NCI-H2171 (cell line): Measurements from ENCODE around the gene B4GALNT3.

Experiments
- DNase-seq: peaks from one replicate; lab custom pipeline; 2025; lab: John Stamatoyannopoulos, UW

The B4GALNT3 gene

DNA sequence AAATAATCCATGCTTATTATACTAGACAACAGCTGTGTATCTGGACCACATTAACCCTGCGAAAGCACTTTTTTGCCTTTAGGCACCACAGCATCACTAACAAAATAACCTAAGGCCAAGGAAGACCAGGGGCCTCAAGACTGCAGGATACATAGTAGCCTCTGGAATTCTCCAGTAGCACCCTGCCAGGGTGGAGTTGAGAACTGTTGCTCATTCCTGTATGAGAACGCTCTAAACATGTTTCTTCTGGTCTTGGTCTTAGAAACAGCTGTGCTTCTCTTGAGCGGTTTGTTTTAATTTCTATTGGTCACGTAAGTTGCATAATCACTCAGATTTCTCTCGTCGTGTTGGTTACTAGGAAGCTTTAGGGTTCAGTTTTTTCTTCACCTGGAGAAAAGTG is 7.9 kb downstream of the B4GALNT3 start:
- DNase-seq: no peak

DNA sequence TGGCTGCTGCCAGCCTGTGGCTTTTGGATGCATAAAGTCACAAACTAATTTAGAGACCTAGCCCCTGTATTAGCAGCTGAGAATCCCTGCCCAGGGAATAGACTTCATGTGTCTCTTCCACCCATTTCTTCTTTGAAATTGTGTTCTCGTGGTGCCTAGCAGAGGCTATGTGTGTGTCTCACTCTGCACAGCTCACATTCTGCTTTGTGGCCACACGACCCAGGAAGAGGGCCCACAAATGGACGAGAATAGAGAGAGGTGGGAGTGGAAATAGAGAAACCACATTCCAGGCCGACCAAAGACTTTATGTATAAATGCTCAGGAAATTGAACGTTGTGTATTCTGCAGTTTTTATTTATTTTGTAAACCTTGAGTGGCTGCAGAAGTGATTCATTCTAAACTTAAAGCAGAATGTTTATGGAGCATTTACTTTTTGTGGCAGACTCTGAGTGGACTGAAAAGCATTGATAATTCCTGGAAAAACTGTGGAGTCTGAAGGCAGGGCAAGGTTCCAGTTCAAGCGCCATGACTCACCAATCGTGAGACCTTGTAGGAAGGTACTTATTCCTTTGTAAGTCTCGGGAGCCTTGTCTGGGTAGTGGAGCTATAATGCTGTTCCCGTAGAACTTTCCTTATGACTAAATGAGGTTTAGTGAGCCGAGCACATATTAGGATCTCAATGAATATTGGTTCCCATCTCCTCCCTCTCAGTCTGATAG is 9.1 kb downstream of the B4GALNT3 start:
- no peak for DNase-seq

DNA sequence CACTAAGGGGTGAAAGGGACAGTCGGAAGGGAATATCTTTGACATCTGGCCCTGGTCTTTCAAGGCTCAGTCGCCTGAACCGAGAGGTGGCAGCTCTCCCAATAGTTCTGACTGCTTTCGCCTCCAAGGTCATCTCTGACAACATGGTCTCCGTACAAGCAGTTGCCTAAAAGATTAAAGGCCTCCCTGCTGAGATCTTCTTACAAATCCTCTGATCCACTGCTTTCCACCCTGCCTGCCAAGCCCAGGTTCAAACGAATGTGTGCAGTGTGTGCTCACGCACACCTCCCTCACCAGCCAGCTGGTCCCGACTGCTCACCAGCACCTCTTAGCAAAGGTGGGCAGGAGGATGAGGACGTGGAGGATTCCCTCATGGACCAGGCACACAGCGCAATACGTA is 10.4 kb downstream of the B4GALNT3 start:
- DNase-seq: no peak

DNA sequence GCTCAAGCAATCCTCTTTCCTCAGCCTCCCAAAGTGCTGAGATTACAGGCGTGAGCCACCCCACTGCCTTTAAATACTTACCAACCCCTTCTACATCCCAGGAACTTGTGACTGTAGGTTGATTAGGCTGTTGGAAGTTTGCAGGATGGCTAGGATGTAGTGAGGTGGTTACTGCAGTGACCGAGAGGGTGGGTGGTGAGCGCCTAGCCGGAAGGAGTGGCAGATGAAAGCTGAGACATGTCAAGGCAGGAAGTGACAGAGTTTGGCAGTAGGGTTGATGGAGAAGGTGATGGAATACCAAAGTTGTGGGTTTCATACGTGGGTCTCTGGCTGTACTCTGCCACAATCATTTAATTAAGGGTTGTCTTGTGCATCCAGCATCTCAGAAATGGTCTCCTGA is 13.5 kb downstream of the B4GALNT3 start:
- DNase-seq: no peak

- no peak for DNase-seq
Observed at GRCh38 chr12:473863-474577, 14.3 kb downstream of the B4GALNT3 start.

- no peak for DNase-seq
Observed at GRCh38 chr12:475286-475685, 15.5 kb downstream of the B4GALNT3 start.

DNA sequence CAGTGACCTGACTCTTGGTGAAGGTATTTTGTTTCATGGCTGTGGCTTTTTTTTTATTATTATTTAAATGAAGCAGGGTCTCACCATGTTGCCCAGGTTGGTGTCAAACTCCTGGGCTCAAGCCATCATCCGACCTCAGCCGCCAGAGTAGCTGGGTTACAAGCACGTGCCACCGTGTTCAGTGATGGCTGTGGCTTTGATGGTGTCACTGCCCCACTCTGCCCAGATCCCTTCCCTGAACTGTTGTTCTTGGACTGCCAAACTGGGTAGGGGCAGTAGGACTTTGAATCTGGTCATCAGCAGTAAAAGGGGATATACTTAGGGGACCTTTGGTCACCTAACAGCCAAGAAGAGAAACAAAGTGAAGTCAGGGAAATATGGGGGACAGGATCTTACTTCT is 19.4 kb downstream of the B4GALNT3 start:
- DNase-seq: no peak

- no peak for DNase-seq
Observed at GRCh38 chr12:480831-481816, 21.4 kb downstream of the B4GALNT3 start.

DNA sequence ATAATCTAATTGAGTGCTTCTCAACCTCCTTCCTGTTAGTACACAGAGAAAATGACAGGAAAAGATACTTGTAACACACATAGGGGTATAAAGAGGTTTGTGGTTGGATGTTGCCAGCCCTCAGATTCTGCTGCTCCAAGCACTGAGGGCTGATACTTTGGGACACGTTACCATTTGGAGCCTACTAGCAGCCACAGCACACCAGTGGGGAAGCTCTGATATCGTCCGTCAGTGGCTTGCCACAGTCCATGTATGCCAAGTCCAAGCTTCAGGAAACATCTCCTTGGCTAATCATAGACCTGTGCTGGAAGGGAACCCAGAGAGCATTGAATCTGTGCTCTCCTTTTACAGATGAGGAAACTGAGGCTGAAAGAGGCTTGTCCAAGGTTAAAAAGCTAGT is 22.3 kb downstream of the B4GALNT3 start:
- DNase-seq: no peak

GRCh38 chr12:484096-484495 is 24.4 kb downstream of the B4GALNT3 start:
- DNase-seq: no peak

GRCh38 chr12:490260-490659 is 30.5 kb downstream of the B4GALNT3 start:
- no peak for DNase-seq

DNA sequence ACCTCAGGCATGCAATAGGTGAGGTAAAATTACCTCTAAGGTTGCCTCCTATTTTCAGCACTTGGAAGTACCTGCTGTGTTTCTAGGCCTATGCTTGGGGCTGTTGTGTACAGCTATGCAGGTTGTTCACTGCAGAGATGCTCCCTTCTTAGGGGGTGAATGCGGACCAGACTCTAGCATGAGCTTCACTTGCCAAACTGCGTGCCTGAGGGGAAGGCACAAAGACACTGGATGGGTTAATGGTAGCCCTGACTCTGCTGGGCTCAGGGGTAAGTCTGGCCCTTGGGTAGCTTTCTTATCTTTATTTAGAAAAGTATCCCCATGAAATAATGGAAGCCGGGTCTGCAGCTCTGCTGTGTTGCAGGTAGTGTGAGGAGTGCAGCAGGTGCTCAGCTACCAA is 35.7 kb downstream of the B4GALNT3 start:
- no peak for DNase-seq

GRCh38 chr12:496736-497135 is 37.0 kb downstream of the B4GALNT3 start:
- no peak for DNase-seq

DNA sequence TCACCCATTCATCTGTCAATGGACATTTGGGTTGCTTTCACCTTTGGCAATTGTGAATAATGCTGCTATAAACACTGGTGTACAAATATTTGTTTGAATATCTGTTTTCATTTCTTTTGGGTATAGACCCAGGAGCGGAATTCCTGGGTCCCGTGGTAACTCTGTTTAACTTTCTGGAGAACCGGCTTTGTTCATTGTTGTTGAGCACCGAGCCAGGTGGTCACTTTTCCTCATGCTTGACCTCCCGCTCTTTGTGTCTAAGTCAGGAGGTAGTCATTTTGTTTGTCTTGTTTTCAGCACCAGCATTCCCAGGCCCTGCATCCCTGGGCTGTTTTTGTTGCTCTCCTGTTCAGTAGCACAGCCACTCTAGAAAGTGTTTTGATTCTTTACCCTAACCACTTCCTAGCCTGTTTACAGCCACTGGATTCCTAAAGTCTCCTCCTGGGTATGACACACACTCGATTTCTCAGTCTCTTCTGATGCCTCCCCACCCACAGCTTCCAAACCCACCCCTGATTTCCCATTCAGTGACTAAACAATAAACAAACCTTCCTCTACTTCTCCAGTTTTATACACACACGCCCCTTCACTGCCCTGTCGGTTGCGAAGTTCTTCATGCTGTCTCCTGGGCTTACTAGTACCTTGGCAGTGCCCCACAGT is 37.9 kb downstream of the B4GALNT3 start:
- no peak for DNase-seq

GRCh38 chr12:499837-500458 is 40.2 kb downstream of the B4GALNT3 start:
- DNase-seq: no peak

DNA sequence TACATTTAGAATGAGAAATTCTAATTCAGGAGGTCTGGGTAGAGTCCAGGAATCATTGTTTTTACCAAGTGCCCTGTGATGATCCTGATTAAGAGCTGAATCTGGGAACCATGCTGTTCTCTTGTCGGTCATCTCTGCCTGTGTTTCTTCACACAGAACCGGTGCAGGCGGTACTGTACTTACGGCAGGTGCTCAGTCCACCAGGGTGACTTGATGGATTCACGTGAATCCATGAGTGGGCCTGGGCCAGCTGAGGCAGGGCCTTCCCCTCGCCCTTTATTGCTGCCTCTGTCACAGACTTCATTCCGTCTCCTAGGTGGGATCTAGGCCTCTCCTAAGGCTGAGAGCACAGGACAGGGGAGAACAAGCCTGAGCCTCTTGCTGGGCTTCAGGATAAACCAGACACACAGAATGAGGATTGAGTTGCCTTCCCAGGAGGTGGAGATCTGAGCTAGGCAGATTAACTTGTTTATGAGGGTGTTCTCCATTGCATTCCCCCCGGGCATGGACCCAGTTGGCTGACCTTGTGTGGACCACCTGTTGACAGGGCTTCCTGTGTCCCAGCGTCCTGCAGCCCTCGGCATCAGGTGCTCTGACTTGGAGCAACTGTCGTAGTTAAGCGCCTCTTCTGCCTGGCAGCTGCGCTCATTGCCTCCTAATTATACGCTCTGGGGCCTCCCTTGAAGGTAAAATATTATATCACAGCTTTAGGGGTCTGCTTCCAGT is 42.1 kb downstream of the B4GALNT3 start:
- no peak for DNase-seq

GRCh38 chr12:503111-503761 is 43.5 kb downstream of the B4GALNT3 start:
- no peak for DNase-seq

DNA sequence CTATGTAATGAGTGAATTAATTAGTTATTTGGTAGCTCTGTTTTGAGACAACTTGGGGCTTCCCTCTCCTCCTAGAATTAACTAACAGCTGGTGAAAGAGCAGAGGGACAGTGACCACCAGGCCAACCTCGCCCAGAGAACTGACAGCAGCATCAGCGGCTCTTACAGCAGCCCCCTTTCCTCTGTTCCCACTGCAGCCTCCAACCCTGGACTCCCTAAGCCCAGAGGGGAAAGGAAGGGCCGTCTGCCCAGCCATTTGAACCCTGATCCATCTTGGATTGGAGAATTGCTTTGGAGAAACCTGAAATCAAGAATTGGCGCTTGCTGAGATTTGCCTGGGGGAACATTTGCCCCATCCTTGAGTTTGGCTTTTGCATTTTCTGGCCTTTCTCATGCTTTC is 45.5 kb downstream of the B4GALNT3 start:
- DNase-seq: no peak

- no peak for DNase-seq
Observed at GRCh38 chr12:507391-507796, 47.7 kb downstream of the B4GALNT3 start.

GRCh38 chr12:508145-508544 is 48.4 kb downstream of the B4GALNT3 start:
- DNase-seq: no peak
